KBM-7 (cell line): Measurements from ENCODE around the gene TULP1.
"Not testable (repeated sequence)": the region's sequence is repeated elsewhere in the genome, so short reads cannot be mapped to it uniquely, and the experiment has no call there.

ENCODE experiments used
- DNase-seq: peaks from one replicate; pipeline ENCODE4 v3.0.0-alpha.2; 2015
- in situ Hi-C: fragments of 300-500 bp; cut with MboI; formaldehyde crosslinking; loops from 2 replicates; pipeline ENCODE4 v1.14.3; 2020; ENCODE audit warnings: low sequenced_read_pairs, low pct_unique_long_range_greater_than_20kb, mixed read lengths

The TULP1 gene

DNA sequence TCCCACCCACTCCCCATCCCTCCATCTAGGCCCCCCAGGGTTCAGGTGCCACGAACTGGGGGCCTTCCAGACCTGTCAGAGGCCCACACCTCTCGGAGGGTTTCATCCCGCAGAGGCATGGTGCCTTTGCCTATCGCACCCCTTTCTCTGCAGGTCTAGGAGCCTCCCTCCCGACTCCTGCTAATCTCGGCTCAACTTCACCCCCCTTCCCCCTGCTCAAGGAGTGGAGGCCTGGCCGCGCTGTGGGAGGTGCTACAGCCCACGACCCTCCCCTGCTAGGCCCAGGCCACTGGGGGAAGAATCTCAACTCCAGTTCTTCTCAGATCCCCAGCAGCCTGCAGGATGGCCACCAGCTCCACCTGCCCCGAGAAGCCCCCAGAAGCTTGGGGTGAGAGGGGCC, at the start of gene TULP1:
Gene TULP1, minus strand, starts transcription at position 157 of the 400 bp plus-strand sequence. Its CDS starts 38 bp downstream, at position 119.
- no peak for DNase-seq
- in situ Hi-C loops = no loop called here

DNA sequence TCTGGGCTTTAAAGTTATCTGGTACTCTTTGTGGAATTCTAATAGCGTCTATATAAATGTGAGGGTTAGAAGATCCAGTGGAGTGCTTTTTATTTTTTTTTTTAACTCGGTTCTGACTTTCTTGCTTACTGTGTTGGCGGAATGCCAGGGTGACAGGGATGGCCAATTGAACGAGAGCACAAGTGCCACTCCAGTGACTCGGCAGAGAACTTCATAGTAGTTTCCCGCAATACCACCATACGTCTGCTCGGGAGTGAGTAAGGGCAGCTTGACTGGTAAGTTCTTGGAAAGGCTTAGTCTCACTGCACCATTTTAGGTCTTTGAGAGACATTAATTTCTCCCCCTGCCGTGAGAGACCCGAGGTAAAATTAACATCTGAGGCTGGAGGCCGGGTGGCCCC, 49.4 kb upstream of the TULP1 start:
- DNase-seq = no peak

DNA sequence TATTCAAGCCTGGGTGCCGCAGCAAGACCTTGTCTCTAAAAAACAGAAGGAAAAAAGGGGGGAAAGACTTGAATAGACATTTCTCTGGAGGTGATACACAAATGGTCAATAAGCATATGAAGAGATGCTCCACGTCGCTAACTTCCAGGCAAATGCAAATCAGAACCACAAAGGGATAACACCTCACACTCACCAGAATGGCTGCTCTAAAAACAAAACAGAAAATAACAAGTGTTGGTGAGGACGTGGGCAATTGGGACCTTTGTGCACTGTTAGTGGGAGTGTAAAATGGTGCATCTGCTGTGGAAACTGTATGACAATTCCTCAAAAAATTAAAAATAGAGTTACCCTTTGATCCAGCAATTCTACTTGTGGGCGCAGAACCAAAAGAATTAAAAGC, 48.4 kb upstream of the TULP1 start:
- in situ Hi-C loops = no loop called here
- DNase-seq = no peak

More for the DNA sequence above, 49.4 kb upstream of the TULP1 start:
- in situ Hi-C loops = no loop called here

DNA sequence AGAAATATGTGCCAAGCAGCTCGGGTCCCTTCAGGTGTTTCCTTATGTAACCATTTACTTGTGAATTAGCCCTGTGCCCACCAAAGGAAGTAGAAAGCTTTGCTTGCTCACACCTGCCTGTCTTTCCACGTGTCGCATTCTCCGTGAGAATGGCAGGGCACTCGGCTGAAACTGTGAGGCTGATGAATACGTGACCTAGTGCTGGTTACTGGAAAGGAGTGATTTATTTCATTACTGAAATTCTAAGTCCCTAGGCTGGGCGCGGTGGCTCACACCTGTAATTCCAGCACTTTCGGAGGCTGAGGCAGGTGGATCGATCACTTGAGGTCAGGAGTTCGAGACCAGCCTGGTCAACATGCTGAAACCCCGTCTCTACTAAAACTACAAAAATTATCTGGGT, 45.9 kb upstream of the TULP1 start:
- no peak for DNase-seq
- in situ Hi-C loops = no loop called here

DNA sequence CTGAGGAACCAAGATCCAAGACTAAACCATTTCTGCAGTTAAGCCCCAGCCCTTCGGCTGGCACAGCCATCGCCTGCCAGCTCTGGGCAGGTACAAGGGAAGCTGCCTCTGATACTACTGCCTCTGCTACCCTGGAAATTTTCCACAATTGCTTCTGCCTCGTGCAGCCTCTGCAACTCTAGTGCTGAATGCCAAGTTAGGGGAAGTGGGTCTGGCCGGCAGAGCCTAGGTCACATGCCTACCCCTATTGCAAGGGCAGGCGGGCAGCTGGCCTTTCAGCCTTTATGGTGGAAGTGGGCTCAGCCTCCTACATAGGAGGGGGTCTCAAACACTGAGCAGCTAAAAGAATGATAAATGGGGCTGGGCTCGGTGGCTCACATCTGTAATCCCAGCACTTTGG, 44.5 kb upstream of the TULP1 start:
- in situ Hi-C loops = no loop called here
- DNase-seq = no peak

DNA sequence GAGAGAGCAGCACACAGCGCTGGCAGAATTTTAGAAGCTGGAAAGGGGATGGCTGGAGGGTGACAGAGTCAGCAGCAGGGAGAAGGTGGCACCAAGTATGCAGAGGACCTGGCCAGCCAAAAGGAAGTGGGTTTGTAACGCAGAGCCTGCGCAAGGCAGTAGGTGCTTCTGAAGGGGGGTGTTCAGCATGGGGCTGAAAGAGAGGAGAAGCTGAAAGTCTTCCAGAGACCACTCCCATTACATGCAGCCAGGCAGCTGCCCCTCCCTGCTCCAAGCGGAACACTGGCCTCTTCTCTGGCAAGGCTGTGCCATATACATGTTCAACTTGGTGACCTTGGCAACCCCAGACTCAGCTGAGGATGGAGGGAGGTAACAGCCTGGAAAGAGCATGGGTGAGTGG, 42.1 kb upstream of the TULP1 start:
- DNase-seq = no peak
- in situ Hi-C loops = no loop called here

DNA sequence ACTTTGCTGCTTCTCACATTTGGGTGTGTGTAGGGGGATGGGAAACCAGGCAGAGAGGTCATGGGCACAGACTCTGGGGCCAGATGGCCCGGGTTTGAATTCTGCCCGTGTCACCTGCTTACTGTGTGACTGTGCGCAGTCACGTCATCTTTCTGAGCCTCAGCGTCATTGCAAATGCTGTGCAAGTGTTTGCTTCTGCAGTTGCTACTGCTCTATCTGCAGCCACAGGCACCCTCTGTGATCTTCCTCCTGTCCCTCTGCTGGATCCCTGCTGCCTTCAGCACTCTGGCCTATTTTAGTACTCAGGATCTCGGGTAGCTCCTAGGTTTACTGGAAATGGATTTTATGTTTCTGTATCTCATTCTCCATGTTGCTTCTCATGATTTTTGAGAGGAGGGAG, 40.6 kb upstream of the TULP1 start:
- no peak for DNase-seq
- in situ Hi-C loops = no loop called here

DNA sequence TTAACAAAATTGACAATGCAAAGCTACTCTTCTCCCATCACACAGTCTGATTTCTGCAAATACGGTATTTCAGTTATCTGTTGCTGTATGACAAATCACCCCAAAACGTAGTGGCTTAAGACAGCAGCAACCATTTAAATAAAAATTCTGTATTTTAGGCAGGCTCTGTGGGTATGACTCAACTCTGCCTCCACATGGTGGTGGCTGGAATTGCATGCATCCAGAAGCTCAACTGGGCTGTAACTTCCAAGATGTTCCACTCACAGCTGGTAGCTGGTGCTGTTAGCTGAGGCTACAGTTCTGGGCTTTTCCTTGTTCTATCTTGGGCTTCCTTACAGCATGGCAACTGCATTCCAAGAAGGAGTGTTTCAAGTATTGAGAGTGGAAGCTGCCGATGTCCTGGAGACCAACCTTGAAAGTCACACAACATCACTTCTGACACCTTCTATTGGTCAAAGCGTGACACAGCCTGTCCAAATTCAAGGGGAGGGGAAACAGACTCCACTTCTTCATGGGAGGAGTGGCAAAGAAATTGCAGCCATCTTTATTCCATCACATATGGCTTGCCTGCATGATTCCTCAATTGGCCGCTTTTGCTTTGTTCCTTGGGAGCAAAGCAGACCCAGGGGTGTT, 39.7 kb upstream of the TULP1 start:
- peak; percentile 70 for DNase-seq
- in situ Hi-C loops = no loop called here

DNA sequence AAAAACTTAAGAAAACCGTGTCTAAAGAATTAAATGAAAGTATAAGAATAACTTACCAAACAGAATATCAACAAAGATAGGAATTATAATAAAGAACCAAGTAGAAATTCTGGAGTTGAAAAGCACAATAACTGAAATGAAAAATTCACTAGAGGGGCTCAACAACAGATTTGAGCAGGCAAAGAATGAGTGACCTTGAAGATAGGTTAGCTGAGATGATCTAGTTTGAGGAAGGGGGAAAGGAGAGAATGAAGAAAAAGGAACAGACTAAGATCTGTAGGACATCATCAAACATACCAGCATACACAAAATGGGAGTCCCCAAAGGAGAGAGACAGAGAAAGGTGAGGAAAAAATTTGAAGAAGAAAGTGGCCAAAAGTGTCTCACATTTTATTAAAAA, 37.7 kb upstream of the TULP1 start:
- DNase-seq = no peak
- in situ Hi-C loops = no loop called here

DNA sequence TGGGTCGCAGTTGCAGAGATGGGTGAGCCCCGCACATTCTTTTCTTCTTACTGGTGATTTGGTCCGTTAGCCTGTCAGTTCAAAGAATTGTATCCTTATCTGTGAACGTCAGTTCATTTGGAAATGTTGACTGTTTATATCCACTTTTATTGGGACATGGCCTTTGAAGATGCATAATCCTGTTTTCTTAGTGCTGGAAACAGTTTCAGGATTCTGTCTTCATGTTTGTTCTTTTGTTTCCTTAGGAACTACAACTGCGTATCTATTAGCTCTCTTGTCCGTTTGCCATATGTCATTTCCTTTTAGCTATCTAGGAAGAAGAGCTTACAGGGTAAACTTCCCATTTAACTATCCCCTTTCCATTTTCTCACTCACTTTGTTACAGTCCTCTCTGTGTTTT, 35.0 kb upstream of the TULP1 start:
- DNase-seq = no peak
- in situ Hi-C loops = no loop called here

DNA sequence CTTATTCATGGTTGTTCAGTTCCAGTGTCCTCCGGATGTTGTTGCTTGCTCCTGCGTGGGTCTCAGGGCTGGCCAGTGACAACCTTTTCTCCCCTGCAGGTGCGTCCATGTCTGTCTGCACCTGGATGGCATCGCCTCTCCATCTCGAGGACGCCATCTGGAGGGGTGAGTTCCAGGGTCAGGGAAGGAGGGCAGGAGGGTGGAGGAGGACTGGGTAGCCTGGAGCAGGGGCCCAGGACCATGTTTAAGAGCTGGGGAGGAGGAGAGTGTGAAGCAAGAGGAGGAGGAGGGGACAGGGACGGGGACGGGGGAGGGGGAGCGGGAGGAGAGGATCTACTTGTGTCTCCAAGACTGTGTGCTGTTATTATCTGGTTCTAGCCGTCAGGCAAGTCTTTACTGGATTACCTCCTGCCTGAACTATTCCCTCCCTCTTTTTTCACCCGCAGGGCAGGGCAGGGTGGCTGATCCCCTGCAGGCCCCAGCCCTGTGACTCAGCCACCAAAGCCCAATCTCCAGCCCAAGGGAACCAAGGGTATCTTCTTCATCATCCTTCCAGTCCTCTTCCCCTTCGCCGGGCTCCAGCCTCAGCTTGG, 32.2 kb upstream of the TULP1 start:
- no peak for DNase-seq
- in situ Hi-C loops = no loop called here

DNA sequence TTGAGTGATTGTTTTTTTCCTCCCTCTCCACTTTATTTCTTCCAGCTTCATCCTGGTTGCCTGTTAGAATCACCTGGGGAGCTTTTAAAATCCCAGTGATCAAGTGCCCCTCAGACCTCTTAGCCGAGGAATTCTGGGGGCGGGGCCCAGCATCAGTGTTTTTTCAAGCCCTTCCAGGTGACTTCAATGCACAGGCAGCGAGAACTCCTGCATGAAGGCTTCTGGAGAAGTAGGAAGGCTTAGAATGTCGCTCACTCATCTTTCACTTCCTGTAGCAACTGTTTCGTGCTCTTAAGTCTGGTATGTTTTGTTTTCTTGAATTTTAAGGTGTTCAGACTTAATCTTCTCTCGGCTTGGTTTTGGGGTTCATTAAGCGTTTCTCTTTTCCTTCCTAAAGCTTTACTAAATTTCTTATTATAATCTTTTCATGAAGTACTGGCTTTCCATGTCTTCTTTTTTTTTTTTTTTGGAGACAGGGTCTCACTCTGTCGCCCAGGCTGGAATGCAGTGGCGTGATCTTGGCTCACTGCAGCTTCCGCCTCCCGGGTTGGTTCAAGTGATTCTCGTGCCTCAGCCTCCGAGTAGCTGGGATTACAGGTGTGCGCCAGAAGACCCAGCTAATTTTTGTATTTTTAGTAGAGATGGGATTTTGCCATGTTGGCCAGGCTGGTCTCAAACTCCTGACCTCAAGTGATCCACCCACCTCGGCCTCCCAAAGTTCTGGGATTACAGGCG, 30.9 kb upstream of the TULP1 start:
- in situ Hi-C loops = no loop called here

DNA sequence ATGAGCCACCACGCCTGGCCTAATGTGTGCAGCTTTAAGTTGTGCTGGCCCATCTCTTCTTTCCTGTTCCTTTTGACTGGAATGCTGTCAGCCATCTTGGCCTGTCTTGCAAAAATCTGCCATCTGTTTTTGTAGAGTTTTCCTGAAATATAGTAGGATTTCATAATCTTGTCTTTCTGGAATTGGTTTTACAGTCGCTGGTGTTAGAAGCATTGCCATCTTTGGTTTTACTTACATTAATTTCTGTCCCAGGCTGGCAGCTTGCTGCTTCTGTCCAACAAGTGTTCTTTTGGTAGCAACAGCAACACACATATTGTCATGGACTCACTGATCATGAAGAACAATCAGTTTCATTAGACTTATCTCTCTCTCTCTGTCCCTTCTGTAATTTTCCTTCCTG, 29.1 kb upstream of the TULP1 start:
- no peak for DNase-seq
- in situ Hi-C loops = no loop called here

More for the DNA sequence above, 30.9 kb upstream of the TULP1 start:
- no peak for DNase-seq

DNA sequence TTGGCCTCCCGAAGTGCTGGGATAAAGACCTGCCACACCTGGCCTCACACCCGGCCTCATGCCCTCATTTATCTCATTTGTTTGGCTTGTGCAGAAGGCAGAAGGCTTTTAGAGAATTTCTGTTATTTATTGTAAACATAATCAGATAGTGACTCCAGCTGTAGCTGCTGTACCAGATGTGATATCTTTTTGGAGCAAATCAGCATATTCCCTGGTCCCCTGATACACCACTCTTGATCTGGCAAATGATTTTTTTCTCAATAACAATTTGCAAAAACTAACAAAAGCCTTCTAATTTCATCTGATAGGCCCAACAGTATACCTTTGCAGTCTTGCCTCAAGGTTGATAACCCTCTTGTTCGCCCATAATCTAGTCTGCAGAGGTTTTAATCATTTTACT, 26.5 kb upstream of the TULP1 start:
- no peak for DNase-seq
- in situ Hi-C loops = no loop called here

DNA sequence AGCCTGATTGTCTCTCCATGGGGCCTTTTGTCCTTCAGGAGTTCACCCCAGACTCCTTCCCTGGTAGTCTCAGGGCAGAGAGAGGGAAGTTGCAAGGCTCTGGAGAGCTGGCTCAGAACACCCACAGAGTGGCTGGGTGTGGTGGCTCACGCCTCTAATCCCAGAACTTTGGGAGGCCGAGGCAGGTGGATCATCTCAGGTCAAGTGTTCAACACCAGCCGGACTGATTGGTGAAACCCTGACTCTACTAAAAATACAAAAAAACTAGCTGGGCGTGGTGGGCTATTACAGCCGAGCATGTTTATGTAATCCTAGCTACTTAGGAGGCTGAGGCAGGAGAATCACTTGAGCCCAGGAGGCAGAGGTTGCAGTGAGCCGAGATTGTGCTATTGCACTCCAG, 23.2 kb upstream of the TULP1 start:
- in situ Hi-C loops, DNase-seq: not testable (repeated sequence)

DNA sequence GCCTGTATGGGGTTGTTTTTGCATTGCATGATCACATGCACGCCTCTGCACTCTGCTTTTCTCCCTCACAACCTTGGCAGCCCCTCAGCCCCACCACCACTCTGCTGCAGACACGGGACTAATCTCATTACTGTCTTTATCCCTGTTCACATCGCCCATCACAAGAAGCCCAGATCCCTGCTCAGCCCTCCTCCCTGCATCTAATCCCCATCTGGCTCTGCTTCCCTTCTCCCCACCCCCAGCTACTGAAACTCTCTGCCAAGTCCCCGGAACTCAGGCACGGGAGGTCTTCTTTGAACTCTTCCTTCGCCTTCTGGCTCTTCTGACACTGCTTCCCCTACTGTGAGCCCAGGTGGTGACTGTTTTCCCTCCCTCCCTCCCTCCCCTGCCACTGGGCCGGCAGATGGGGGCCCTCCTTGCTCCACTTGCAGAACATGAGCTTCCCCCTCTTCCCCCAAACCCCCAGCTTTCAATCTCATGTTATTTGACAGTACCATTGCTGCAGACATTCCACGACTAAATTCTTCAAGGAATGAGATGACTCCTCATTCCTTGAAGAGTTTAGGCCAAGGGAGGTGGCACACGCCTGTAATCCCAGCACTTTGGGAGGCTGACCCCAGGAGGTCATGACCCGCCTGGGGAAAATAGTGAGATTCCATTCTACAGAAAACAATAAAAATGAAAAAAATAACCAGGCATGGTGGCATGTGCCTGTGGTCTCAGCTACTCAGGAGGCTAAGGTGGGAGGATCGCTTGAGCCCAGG, 21.9 kb upstream of the TULP1 start:
- in situ Hi-C loops = no loop called here
- no peak for DNase-seq

DNA sequence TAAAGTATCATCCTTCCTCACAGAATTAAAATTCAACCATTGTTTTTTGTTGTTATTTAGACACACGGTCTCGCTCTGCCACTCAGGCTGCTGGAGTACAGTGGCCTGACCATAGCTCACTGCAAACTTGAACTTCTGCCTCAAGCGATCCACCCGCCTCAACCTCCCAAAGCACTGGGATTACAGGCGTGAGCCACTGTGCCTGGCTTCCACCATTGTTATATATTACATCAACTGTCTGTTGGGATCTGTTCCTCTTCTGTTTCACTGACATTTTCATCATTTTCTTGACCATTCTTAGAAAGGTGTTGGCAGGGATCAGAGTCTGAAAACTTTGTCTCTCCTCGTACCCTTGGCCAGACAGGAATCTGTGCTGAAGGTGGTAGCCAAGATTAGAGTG, 21.3 kb upstream of the TULP1 start:
- DNase-seq = no peak
- in situ Hi-C loops = no loop called here

DNA sequence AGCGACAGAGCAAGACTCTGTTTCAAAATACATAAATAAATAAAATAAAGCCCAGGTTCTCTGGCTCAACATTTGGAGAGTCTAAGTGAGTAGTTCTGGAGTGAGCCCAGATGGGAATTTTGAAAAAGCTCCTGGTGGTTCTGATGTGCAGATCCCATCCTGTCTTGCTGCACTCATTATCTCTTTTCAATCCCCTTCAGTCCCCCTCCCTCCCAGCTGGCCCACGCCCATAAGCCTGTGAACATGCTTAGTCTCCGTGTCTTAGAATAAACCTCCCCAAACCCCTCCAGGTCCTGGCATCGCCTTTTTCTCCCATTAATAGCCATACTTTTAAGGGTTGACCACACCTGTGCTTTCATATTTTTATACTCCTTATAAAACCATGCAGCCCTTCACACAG, 19.4 kb upstream of the TULP1 start:
- in situ Hi-C loops = no loop called here
- no peak for DNase-seq

DNA sequence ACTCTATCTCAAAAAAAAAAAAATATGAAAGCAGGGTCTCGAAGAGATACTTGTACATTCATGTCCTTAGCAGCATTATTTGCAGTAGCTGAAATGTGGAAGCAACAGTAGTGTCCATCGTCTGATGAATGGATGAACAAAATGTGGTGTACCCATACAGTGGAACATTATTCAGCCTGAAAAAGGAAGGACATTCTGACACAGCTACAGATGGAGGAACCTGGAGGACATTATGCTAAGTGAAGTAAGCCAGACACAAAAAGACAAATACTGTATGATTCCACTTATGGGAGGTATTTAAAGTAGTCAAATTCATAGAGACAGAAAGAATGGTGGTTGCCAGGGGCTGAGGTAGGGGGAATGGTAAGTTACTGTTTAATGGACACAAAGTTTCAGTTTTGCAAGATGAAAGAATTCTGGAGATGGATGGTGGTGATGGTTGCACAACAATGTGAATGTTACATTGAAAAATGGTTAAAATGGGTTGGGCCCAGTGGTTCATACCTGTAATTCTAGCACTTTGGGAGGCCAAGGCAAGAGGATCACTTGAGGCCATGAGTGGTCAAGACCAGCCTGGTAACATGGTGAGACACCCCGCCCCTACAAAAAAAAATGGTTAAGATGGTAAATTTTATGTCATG, 11.8 kb upstream of the TULP1 start:
- DNase-seq = no peak
- in situ Hi-C loops = no loop called here
